Measurements from ENCODE around the gene TGFBR3. TPM values are rescaled to one million over a fixed set of nuclear protein-coding genes. Genes with fewer than 3 reads are reported as not detected.
A peak's percentile ranks its signal among the peaks of the same experiment; 100 is the strongest.

The TGFBR3 gene
- total and polyA plus RNA-seq, 4 donors = 3.6 to 81.5 (median 33.4) TPM

DNA sequence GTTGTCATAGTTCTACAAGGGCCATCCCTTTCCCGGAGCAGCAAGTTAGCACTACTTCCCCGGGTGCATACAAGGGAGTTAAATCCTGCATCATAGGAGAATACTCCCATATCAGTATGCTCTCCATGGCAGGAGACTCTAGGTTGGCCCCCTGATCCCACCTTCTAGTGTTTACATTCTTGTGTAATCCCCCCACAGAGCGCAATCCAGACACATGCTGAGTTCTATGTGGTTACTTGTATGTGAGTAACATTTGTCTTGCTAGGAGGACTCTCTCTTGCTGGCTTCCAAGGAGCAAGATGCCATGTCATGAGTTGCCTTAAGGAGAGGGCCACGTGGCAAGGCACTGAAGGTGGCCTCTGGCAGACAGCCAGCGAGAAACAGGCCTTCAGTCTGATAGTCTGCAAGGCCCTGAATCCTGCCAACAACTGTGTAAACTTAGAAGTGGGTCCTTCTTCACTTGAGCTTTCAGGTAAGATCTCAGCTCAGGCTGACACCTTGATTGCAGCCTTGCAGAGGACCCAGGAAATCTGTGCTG lies 230.0 kb downstream of the TGFBR3 start:
- ATAC-seq (ENCODE audit: low FRiP score) = no peak
- Histone ChIP-seq H3K27me3 (ENCODE audit: control insufficient read depth in 1 of 2, insufficient read depth in 2 of 2, low read length in 1 of 2) (no peaks in the 10 kb centered on the region), H3K9me3 (ENCODE audit: control insufficient read depth, low read length) (peaks cover 2% of the 10 kb centered on the region), H3K4me3 (ENCODE audit: low read length in 2 of 2) (no peak overlapping the region), H3K27ac (ENCODE audit: low read depth in 1 of 2, low read length in 2 of 2) (no peak overlapping the region), H3K36me3 (ENCODE audit: control insufficient read depth in 1 of 2, insufficient read depth in 2 of 2, low read length in 1 of 2) (no peaks in the 10 kb centered on the region), H3K4me1 (ENCODE audit: control insufficient read depth in 1 of 2, insufficient read depth in 2 of 2, low read length in 2 of 2) (no peaks in the 10 kb centered on the region)
- WGBS, 2 donors = 77 to 81% methylated on average over 5 of the region's 5 CpGs
- intact Hi-C loops (cut with DNase I) = no loop called here
- DNase-seq = no peak

GRCh38 chr1:91653183-91653582 lies 232.8 kb downstream of the TGFBR3 start:
- Histone ChIP-seq H3K27me3 (ENCODE audit: control insufficient read depth in 1 of 2, insufficient read depth in 2 of 2, low read length in 1 of 2) (no peaks in the 10 kb centered on the region), H3K4me1 (ENCODE audit: control insufficient read depth in 1 of 2, insufficient read depth in 2 of 2, low read length in 2 of 2) (no peaks in the 10 kb centered on the region), H3K9me3 (ENCODE audit: control insufficient read depth, low read length) (no peaks in the 10 kb centered on the region), H3K4me3 (ENCODE audit: low read length in 2 of 2) (no peak overlapping the region), H3K27ac (ENCODE audit: low read depth in 1 of 2, low read length in 2 of 2) (no peak overlapping the region), H3K36me3 (ENCODE audit: control insufficient read depth in 1 of 2, insufficient read depth in 2 of 2, low read length in 1 of 2) (no peaks in the 10 kb centered on the region)
- ATAC-seq (ENCODE audit: low FRiP score) (no peak), DNase-seq (no peak)
- 86 to 95% methylated on average over 1 of the region's 1 CpG for WGBS, 2 donors
- intact Hi-C loops (cut with DNase I) = no loop called here

- H3K27ac ChIP-seq (ENCODE audit: low read depth in 1 of 2, low read length in 2 of 2) = no peak overlapping the region
- no peaks in the 10 kb centered on the region for H3K36me3 ChIP-seq (ENCODE audit: control insufficient read depth in 1 of 2, insufficient read depth in 2 of 2, low read length in 1 of 2)
- intact Hi-C loops (cut with DNase I) = no loop called here
- no peak overlapping the region for H3K4me3 ChIP-seq (ENCODE audit: low read length in 2 of 2)
- DNase-seq (peak; percentile 78 to 81), ATAC-seq (ENCODE audit: low FRiP score) (peak; percentile 62)
- no peaks in the 10 kb centered on the region for H3K4me1 ChIP-seq (ENCODE audit: control insufficient read depth in 1 of 2, insufficient read depth in 2 of 2, low read length in 2 of 2)
- 40 to 54% methylated on average over 5 of the region's 5 CpGs for WGBS, 2 donors
- H3K9me3 ChIP-seq (ENCODE audit: control insufficient read depth, low read length) = no peaks in the 10 kb centered on the region
- no peaks in the 10 kb centered on the region for H3K27me3 ChIP-seq (ENCODE audit: control insufficient read depth in 1 of 2, insufficient read depth in 2 of 2, low read length in 1 of 2)
Observed at GRCh38 chr1:91651661-91652071, 234.3 kb downstream of the TGFBR3 start.

- ATAC-seq (ENCODE audit: low FRiP score) (peak; percentile 33), DNase-seq (no peak)
- no peaks in the 10 kb centered on the region for H3K9me3 ChIP-seq (ENCODE audit: control insufficient read depth, low read length)
- no peaks in the 10 kb centered on the region for H3K36me3 ChIP-seq (ENCODE audit: control insufficient read depth in 1 of 2, insufficient read depth in 2 of 2, low read length in 1 of 2)
- 93 to 97% methylated on average over 4 of the region's 4 CpGs for WGBS, 2 donors
- H3K27ac ChIP-seq (ENCODE audit: low read depth in 1 of 2, low read length in 2 of 2) = no peak overlapping the region
- no peaks in the 10 kb centered on the region for H3K27me3 ChIP-seq (ENCODE audit: control insufficient read depth in 1 of 2, insufficient read depth in 2 of 2, low read length in 1 of 2)
- H3K4me1 ChIP-seq (ENCODE audit: control insufficient read depth in 1 of 2, insufficient read depth in 2 of 2, low read length in 2 of 2) = no peaks in the 10 kb centered on the region
- no peak overlapping the region for H3K4me3 ChIP-seq (ENCODE audit: low read length in 2 of 2)
- intact Hi-C loops (cut with DNase I) = no loop called here
Observed at GRCh38 chr1:91651243-91651642, 234.7 kb downstream of the TGFBR3 start.

- intact Hi-C loops (cut with DNase I) = no loop called here
Observed at GRCh38 chr1:91650764-91651163, 235.2 kb downstream of the TGFBR3 start.

DNA sequence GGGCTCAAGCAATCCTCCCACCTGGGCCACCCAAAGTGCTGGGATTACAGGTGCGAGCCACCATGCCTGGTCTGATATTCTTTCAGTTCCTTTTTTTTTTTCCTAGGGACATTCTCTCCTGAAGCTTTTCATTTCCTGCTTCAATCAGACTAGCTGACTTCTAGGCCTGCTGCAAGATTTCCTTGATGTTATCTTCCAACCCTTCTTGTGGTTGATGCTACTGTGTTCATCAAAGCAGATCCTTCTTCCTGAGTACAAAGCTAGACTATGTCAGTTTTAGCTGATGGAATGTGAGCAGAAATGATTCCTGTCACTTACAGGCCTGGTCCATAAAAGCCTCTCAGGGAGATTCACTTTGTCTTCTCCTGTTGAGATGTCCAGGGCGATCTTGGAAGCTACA lies 238.9 kb downstream of the TGFBR3 start:
- H3K27ac ChIP-seq (ENCODE audit: low read depth in 1 of 2, low read length in 2 of 2) = no peak overlapping the region
- no peaks in the 10 kb centered on the region for H3K27me3 ChIP-seq (ENCODE audit: control insufficient read depth in 1 of 2, insufficient read depth in 2 of 2, low read length in 1 of 2)
- ATAC-seq (ENCODE audit: low FRiP score) (no peak), DNase-seq (no peak)
- no peak overlapping the region for H3K4me3 ChIP-seq (ENCODE audit: low read length in 2 of 2)
- no peaks in the 10 kb centered on the region for H3K9me3 ChIP-seq (ENCODE audit: control insufficient read depth, low read length)
- H3K4me1 ChIP-seq (ENCODE audit: control insufficient read depth in 1 of 2, insufficient read depth in 2 of 2, low read length in 2 of 2) = no peaks in the 10 kb centered on the region
- 95 to 97% methylated on average over 2 of the region's 2 CpGs for WGBS, 2 donors
- intact Hi-C loops (cut with DNase I) = no loop called here
- no peaks in the 10 kb centered on the region for H3K36me3 ChIP-seq (ENCODE audit: control insufficient read depth in 1 of 2, insufficient read depth in 2 of 2, low read length in 1 of 2)

More at GRCh38 chr1:91650764-91651163, 235.2 kb downstream of the TGFBR3 start:
- Histone ChIP-seq H3K27ac (ENCODE audit: low read depth in 1 of 2, low read length in 2 of 2) (no peak overlapping the region), H3K9me3 (ENCODE audit: control insufficient read depth, low read length) (no peaks in the 10 kb centered on the region), H3K27me3 (ENCODE audit: control insufficient read depth in 1 of 2, insufficient read depth in 2 of 2, low read length in 1 of 2) (no peaks in the 10 kb centered on the region), H3K36me3 (ENCODE audit: control insufficient read depth in 1 of 2, insufficient read depth in 2 of 2, low read length in 1 of 2) (no peaks in the 10 kb centered on the region), H3K4me3 (ENCODE audit: low read length in 2 of 2) (no peak overlapping the region), H3K4me1 (ENCODE audit: control insufficient read depth in 1 of 2, insufficient read depth in 2 of 2, low read length in 2 of 2) (no peaks in the 10 kb centered on the region)
- 33 to 50% methylated on average over 1 of the region's 1 CpG for WGBS, 2 donors
- DNase-seq (peak; percentile 82), ATAC-seq (ENCODE audit: low FRiP score) (peak; percentile 92)

DNA sequence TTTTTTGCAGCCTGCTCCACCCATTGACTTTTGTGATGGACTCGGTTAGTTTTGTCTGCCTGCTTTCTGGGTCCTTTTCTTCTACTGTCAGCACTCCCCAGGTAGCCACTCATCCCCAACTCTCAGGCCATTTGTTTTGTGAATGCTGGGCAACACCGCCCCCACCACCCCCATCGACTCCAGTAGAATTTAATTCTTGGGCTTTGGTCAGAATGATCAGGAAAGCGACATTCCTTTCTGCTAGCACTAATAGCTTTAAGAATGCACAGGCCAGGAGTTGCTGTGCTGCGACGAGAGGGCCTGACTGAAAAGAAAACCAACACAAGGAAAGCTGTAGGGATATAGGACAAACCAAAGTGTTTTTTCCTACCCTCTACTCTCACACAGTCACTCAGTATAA lies 240.9 kb downstream of the TGFBR3 start:
- 46 to 58% methylated on average over 6 of the region's 6 CpGs for WGBS, 2 donors
- Histone ChIP-seq H3K9me3 (ENCODE audit: control insufficient read depth, low read length) (no peaks in the 10 kb centered on the region), H3K27me3 (ENCODE audit: control insufficient read depth in 1 of 2, insufficient read depth in 2 of 2, low read length in 1 of 2) (no peaks in the 10 kb centered on the region), H3K4me3 (ENCODE audit: low read length in 2 of 2) (no peak overlapping the region), H3K4me1 (ENCODE audit: control insufficient read depth in 1 of 2, insufficient read depth in 2 of 2, low read length in 2 of 2) (no peaks in the 10 kb centered on the region), H3K36me3 (ENCODE audit: control insufficient read depth in 1 of 2, insufficient read depth in 2 of 2, low read length in 1 of 2) (no peaks in the 10 kb centered on the region), H3K27ac (ENCODE audit: low read depth in 1 of 2, low read length in 2 of 2) (no peak overlapping the region)
- ATAC-seq (ENCODE audit: low FRiP score) (no peak), DNase-seq (no peak)
- intact Hi-C loops (cut with DNase I) = no loop called here

GRCh38 chr1:91643431-91643830 lies 242.5 kb downstream of the TGFBR3 start:
- H3K4me3 ChIP-seq (ENCODE audit: low read length in 2 of 2) = no peak overlapping the region
- no peaks in the 10 kb centered on the region for H3K4me1 ChIP-seq (ENCODE audit: control insufficient read depth in 1 of 2, insufficient read depth in 2 of 2, low read length in 2 of 2)
- H3K27ac ChIP-seq (ENCODE audit: low read depth in 1 of 2, low read length in 2 of 2) = no peak overlapping the region
- WGBS, 2 donors = 67 to 75% methylated on average over 4 of the region's 4 CpGs
- DNase-seq = no peak
- no peaks in the 10 kb centered on the region for H3K27me3 ChIP-seq (ENCODE audit: control insufficient read depth in 1 of 2, insufficient read depth in 2 of 2, low read length in 1 of 2)
- no peak for ATAC-seq (ENCODE audit: low FRiP score)
- H3K9me3 ChIP-seq (ENCODE audit: control insufficient read depth, low read length) = peaks cover 2% of the 10 kb centered on the region
- intact Hi-C loops (cut with DNase I) = no loop called here
- H3K36me3 ChIP-seq (ENCODE audit: control insufficient read depth in 1 of 2, insufficient read depth in 2 of 2, low read length in 1 of 2) = no peaks in the 10 kb centered on the region

GRCh38 chr1:91640877-91641526 lies 244.9 kb downstream of the TGFBR3 start:
- Histone ChIP-seq H3K27ac (ENCODE audit: low read depth in 1 of 2, low read length in 2 of 2) (no peak overlapping the region), H3K4me1 (ENCODE audit: control insufficient read depth in 1 of 2, insufficient read depth in 2 of 2, low read length in 2 of 2) (no peaks in the 10 kb centered on the region), H3K4me3 (ENCODE audit: low read length in 2 of 2) (no peak overlapping the region), H3K27me3 (ENCODE audit: control insufficient read depth in 1 of 2, insufficient read depth in 2 of 2, low read length in 1 of 2) (no peaks in the 10 kb centered on the region), H3K9me3 (ENCODE audit: control insufficient read depth, low read length) (peaks cover 2% of the 10 kb centered on the region), H3K36me3 (ENCODE audit: control insufficient read depth in 1 of 2, insufficient read depth in 2 of 2, low read length in 1 of 2) (no peaks in the 10 kb centered on the region)
- no peak for ATAC-seq (ENCODE audit: low FRiP score)
- WGBS, 2 donors = 91 to 92% methylated on average over 4 of the region's 4 CpGs
- intact Hi-C loops (cut with DNase I) = no loop called here
- no peak for DNase-seq

Measured in aorta (tissue), 5 donors.